ENCODE data around the gene ARHGAP26. TPM values are rescaled to one million over a fixed set of nuclear protein-coding genes. Genes with fewer than 3 reads are reported as not detected.
"Not testable (repeated sequence)": the region's sequence is repeated elsewhere in the genome, so short reads cannot be mapped to it uniquely, and the experiment has no call there.

ARHGAP26 gene
- polyA plus RNA-seq, 1 donor (not counting 4 experiments of a cell fraction or from before 2014, with no cell fraction given) = 3.9 TPM

DNA sequence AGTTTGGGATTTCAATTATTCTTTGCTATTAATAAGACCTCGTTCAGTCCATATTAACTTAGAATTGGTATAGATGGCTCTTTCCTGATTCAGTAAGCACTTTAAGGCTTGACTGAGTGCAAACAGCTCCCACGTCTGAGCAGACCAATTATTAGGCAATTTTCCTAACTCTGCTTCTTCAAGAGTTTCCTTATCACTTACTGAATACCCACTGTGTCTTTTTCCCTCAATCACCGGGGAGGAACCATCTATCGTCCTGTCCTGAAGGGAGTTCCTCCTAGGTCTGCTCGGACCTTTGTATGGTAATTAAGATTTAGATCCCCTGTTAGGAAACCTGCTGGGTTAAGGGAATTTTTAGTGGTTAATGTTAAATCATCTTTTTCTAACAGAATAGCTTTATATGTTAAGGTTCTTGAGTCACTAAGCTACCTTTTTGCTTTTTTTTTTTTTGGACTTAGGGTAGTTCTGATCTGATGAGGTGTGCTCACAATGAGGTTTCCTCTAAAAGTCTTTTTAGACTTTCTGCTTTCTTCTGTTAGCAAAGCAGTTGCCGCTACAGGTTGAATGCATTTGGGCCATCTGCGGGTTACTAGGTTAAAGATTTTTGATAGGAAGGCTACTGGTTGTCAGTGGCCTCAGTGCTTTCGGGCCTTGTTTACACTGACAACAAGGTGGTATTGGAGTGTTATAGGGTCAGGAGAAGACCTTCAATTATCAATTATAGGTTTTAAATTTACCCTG lies 322.7 kb downstream of the ARHGAP26 start:
- dilution Hi-C loops (cut with MboI; ENCODE audit: extremely low pct_ligation_motif_present, low sequenced_read_pairs) = not testable (repeated sequence)

DNA sequence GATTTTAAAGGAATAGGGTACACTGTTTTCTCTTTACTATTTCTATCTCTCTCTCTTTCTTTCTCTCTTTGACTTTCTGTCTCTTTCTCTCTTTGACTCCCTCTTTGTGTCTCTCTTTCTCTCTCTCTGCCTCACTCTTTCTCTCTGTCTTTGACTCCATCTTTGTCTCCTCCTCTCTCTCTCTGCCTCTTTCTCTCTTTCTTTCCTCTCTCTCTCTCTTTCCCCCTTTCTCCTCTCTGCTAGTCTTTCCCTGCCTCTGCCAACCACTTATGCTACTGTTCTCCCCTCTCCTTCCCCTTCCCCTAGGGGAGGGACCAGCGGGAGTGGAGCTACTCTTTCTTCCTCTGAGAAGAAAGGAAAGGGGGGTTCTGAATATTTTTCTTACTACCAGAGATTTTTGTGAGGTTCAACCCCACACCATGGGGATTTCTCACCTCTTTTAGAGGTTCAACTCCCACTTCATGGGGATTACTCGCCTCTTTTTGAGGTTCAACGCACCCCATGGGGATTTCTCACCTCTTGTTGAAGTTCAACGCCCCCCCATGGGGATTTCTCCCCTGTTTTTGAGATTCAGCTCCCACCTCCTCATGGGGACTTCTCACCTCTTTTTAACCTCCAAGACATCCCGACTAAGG lies 323.4 kb downstream of the ARHGAP26 start:
- no peaks in the 10 kb centered on the region for H3K9me1 ChIP-seq (ENCODE audit: control insufficient read depth, extremely low read depth, insufficient read depth, low read length)
- H3K4me3 ChIP-seq (ENCODE audit: control insufficient read depth in 2 of 3, extremely low read depth in 1 of 3, insufficient read depth in 2 of 3, low read depth in 1 of 3, low read length in 3 of 3) = no peak overlapping the region
- dilution Hi-C loops (cut with MboI; ENCODE audit: extremely low pct_ligation_motif_present, low sequenced_read_pairs) = no loop called here
- H3K4me1 ChIP-seq (ENCODE audit: control insufficient read depth, extremely low read depth, insufficient read depth, low read length) = no peaks in the 10 kb centered on the region
- no peaks in the 10 kb centered on the region for H3K79me2 ChIP-seq (ENCODE audit: control insufficient read depth, insufficient read depth, low read length)
- H4K20me1 ChIP-seq (ENCODE audit: control insufficient read depth, extremely low read depth, insufficient read depth, low read length) = no peaks in the 10 kb centered on the region
- no peak overlapping the region for H3K4me2 ChIP-seq (ENCODE audit: control insufficient read depth, extremely low read depth, insufficient read depth, low read depth, low read length)
- no peak for TF ChIP-seq EZH2 (IDR thresholded peaks at IDR 0.05; ENCODE audit: low read length)
- TF ChIP-seq, protein P1, sequence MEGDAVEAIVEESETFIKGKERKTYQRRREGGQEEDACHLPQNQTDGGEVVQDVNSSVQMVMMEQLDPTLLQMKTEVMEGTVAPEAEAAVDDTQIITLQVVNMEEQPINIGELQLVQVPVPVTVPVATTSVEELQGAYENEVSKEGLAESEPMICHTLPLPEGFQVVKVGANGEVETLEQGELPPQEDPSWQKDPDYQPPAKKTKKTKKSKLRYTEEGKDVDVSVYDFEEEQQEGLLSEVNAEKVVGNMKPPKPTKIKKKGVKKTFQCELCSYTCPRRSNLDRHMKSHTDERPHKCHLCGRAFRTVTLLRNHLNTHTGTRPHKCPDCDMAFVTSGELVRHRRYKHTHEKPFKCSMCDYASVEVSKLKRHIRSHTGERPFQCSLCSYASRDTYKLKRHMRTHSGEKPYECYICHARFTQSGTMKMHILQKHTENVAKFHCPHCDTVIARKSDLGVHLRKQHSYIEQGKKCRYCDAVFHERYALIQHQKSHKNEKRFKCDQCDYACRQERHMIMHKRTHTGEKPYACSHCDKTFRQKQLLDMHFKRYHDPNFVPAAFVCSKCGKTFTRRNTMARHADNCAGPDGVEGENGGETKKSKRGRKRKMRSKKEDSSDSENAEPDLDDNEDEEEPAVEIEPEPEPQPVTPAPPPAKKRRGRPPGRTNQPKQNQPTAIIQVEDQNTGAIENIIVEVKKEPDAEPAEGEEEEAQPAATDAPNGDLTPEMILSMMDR (optimal IDR thresholded peaks at IDR 0.05 in 1 of 3, IDR thresholded peaks at IDR 0.05 in 1 of 3, conservative IDR thresholded peaks at IDR 0.05 in 1 of 3; ENCODE audit: extremely low read depth in 1 of 3, insufficient read depth in 2 of 3, low read length in 3 of 3) = no peak
- H3K9ac ChIP-seq (ENCODE audit: control insufficient read depth, extremely low read depth, insufficient read depth, low read length) = no peak overlapping the region
- no peaks in the 10 kb centered on the region for H3K36me3 ChIP-seq (ENCODE audit: control insufficient read depth in 2 of 2, extremely low read depth in 1 of 2, insufficient read depth in 2 of 2, low read length in 2 of 2)
- no peak overlapping the region for H2AFZ ChIP-seq (ENCODE audit: control insufficient read depth, low read length)
- H3K9me3 ChIP-seq (ENCODE audit: control insufficient read depth, low read depth, low read length) = no peaks in the 10 kb centered on the region
- H3K27me3 ChIP-seq (ENCODE audit: control insufficient read depth, extremely low read depth, insufficient read depth, low read length) = no peaks in the 10 kb centered on the region
- H3K27ac ChIP-seq (ENCODE audit: control insufficient read depth, insufficient read depth, low read length) = no peak overlapping the region
- no peak for DNase-seq (ENCODE audit: low read depth, low spot score)
- no peak for FAIRE-seq

More for the DNA sequence above, 322.7 kb downstream of the ARHGAP26 start:
- not testable (repeated sequence) for H3K4me1 ChIP-seq (ENCODE audit: control insufficient read depth, extremely low read depth, insufficient read depth, low read length); H3K36me3 ChIP-seq (ENCODE audit: control insufficient read depth in 2 of 2, extremely low read depth in 1 of 2, insufficient read depth in 2 of 2, low read length in 2 of 2); H3K27ac ChIP-seq (ENCODE audit: control insufficient read depth, insufficient read depth, low read length); H3K4me3 ChIP-seq (ENCODE audit: control insufficient read depth in 2 of 3, extremely low read depth in 1 of 3, insufficient read depth in 2 of 3, low read depth in 1 of 3, low read length in 3 of 3); H3K79me2 ChIP-seq (ENCODE audit: control insufficient read depth, insufficient read depth, low read length); H3K9me1 ChIP-seq (ENCODE audit: control insufficient read depth, extremely low read depth, insufficient read depth, low read length); H3K9me3 ChIP-seq (ENCODE audit: control insufficient read depth, low read depth, low read length); DNase-seq (ENCODE audit: low read depth, low spot score); FAIRE-seq; H3K27me3 ChIP-seq (ENCODE audit: control insufficient read depth, extremely low read depth, insufficient read depth, low read length); H3K9ac ChIP-seq (ENCODE audit: control insufficient read depth, extremely low read depth, insufficient read depth, low read length); H2AFZ ChIP-seq (ENCODE audit: control insufficient read depth, low read length); H4K20me1 ChIP-seq (ENCODE audit: control insufficient read depth, extremely low read depth, insufficient read depth, low read length); H3K4me2 ChIP-seq (ENCODE audit: control insufficient read depth, extremely low read depth, insufficient read depth, low read depth, low read length)

All from keratinocyte (primary cell).